Activated T-cell treated with anti-CD3 and anti-CD28 coated beads for 4 hours (primary cell): ENCODE data around the gene NFIA.

Experiments used
- DNase-seq: peaks from one replicate; pipeline ENCODE4 v3.0.0-alpha.2; 2020

Gene NFIA

DNA sequence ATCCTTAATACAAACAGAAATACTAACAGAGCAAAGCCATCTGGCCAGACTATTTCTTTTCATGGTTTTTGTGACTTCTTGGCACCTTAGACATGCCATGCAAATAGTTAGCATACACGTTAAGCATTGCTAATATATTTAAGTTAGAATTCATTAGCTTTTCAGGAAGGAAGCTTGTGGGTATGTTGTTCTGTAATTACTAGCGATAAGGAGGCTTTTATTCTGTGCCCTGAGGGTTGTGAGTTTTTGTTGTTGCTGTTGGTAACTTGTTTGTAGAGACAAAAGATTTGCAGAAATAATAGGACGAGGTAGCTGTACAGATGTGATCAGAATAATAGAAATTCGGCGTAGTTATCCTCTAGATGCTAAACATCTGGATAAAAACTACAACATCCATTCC lies 337.3 kb downstream of the NFIA start:
- DNase-seq: no peak

DNA sequence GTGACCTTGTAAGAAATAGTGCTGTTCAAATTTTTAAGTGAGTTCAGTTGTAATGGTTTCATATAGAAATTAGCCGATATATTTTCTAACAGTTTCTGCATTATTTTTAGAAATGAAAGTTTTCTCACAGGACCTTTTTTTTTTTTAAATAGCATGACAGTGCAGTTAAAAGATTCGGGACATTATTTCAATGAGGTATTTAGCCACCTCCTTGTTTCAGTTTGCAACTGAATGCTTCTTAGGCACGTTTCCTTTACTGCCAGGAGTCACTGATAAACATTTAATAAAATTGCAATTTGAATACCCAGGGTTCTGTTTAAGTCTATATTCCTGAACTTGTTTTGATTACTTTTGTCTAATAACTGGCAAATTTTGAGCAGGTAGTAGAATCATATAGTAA lies 337.9 kb downstream of the NFIA start:
- no peak for DNase-seq

DNA sequence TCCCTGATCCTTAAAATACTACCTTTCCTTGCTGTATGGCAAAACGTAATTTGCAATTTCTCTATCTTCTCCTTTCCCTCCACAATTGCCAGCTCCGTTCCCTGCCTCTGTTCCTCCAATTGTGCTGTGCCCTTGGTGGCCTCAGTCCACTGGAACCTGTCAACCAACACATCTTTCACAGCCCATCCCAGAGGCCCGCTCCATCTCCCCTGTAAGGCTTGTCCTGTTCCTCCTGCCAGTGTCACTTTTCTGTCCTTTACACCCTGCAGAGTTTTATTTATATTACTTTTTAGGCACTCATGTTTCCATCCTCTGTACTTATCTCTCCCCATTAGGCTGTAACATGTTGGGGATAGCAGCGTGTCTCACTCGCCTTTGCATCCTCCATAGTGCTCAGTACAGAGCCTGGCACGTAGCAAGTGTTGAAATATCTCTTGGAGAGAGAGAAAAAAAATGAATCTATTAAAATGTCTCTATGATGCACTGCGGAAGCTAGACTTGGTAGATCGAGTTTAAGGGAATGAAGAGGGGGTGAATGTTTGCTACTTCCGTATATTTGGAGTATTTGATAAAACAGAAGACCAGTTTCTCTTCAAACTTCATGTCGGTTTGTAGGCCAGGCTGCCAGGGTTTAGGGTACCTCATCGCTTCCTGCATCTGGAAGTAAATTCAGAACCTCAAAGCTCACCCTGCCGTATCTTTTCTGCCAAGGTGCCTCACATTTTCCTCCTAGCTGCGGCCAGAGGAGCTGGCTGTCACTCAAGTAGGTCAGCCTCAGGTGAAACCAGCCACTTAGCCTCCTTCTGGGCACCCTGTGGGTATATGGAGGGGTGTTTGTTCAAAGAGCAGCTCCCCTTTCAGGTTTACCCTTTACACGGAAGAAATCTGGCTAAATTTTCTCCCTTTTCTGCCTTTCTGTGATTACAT lies 338.8 kb downstream of the NFIA start:
- no peak for DNase-seq

DNA sequence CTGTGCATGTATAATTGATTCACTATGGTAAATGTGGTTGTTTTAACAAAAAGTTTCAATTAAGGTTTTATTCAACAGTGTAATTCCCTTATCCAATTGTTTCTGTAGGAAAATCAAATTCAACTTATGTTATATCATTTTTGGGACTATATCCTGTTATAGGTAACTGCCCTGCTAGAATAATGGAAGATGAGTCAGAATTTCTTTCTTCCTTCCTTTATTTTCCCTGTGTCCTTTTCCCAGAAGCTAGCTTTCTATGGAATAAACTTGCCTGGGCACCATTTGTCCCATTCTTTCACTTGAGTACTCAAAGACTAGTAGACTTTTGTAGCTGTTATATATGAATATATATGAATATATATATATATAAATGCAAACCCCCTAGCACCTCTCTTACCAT lies 341.3 kb downstream of the NFIA start:
- no peak for DNase-seq

DNA sequence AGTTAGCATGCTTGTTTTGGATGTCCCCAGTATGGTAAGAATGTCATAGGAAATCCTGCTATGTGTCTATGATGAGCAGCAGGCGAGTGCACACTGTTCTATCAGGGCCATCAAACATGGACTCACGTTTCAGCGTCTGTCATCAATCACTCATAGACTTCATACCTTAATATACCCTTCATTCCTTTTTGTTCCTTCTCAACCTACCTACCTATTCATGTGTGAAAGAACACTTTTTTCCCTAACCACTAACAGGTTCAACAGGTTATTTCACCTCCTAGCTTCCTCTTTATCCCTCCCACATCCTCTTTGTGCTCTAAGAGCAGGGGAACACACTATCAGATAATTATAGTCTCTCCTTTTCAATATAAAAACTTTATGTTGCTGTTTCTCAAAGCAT lies 342.0 kb downstream of the NFIA start:
- no peak for DNase-seq

DNA sequence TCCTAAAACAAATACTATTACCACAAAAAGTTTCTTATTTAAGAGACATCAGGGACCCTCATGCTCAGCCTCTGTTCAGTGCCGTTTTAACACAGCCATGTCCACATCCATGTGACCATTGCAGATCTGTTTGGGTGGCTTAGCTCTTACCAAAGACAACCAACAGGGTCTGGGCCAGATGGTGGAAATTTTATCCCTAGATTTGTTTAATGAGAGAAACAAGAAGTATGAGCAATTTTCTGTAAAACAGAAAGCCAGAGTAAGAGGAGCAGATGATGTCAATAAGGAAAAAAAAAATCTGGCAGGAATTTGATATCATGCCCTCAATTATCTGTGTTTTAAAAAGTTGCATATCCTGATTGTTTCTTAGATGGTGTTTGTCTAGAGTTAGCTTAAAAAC lies 342.7 kb downstream of the NFIA start:
- no peak for DNase-seq

DNA sequence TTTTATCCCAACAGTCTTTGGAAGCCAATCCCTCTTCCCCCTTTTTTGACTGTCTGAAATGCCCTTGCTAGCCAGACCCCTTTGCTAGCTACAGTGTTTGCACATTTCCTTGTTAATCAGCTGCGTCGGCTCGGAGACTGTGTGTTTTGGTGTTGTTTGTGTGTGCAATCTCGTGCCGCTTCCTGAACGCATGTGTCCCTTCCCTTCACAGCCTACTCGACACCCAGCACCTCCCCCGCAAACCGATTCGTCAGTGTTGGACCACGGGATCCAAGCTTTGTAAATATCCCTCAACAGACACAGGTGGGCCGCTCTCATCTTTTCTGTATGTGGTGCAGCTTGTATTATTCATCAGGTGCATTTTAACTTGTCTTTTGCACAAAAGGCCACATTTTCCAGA lies 343.9 kb downstream of the NFIA start:
- DNase-seq: no peak

DNA sequence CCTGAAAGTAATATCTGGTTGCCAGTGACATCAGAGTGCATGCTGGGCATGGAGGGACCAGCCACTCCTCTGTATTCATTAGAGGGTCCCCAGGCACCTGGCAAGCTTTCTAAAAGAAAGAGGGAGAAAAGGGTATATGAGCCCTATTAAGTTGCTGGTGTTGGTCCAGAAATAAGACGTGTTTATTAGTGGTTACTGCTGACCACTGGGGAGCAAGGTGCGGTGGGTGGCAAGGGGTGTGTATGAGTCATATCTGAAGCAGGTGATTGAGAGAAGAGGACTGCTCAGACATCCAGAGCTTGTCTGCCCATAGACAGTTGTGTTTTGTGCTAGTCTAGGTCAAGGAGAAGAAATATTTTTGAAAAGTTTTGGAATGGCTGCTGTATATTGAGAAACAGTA lies 344.5 kb downstream of the NFIA start:
- no peak for DNase-seq

DNA sequence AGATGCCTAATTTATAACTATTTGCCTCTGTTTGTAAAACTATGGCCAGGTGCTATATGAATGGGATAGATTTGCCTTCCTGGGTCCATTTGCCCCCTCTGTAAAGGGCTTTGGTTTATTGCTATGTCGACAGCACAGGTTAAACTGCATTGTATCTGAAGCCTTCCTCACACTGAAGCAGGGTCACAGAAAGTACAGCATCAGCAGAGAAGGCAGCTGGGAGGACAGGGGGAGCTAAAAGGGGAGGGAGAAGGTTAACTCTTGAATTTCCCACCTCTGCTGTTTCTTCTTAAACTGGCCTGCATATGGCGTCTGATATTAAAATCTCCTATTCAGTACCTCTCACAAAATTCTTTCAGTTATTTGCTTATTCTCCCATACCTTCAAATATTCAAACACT lies 345.1 kb downstream of the NFIA start:
- no peak for DNase-seq

DNA sequence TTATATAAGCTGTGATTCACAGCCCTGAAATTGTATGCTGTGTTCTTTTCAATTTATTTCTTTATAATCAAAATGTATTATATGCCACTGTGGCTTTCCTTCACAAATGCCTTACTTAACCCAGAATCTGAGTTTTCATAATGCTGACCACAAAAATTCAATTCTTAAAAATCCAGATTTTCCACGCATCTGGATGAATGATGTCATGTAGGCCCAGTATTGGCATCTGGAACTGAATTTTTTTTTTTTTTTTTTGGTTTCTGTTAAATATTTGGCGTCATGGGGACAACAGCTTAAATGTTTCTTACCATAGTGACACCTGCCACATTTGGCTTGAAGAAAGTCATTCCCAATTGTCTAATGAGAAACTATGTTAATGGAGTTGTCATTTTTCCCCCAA lies 345.8 kb downstream of the NFIA start:
- DNase-seq: no peak

DNA sequence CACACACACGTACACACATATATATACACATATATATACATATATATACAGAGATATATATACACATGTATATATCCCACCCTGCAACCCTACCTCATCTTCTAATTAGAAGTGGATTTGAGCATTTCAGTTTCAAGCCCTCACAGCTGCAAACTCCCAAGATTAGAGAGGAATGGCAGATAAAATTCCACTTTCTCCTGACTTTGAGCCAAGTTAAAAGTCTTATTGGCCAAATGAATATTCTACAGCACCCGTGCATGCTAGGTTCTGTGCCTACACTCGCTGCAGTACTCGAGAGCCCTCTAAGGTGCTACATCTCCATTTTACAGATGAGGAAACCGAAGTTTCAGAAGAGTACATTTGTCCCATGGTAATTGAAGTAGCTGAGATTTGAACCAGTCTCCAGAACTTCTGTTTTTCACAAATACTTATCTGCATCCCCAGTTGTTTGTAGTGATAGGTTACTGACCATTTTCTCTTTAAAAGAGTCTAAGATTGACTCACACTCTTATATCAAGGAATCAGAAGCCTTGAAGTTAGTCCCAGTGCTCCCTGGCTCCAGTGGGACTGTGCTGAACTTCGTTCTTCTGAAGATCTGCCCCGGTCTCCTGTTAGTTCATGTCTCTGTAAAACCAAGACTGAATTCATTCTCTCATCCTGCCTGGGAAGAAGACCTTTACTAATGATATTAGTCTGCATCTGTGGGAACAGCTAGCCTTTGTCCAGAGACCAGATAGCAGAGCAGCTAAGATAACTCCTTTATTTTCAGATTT lies 350.4 kb downstream of the NFIA start:
- DNase-seq: no peak

DNA sequence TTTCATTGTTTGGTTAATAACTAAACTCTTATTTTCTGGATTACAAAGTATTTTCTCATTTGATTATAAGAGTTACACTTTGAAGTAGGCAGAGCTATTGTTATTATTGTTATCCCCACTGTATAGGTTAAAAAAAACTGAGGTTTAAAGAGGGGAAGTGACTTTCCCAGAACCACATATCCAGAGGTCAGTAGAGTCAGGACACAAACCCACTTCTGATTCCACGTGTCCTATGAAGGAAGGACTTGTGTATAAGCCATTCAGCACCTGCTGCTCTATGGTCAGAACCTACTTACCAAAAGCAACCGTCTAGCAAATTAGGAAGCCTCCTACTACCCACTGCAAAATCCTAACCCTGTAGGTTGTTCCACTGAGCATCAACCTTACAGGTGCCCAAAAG lies 351.3 kb downstream of the NFIA start:
- DNase-seq: no peak

DNA sequence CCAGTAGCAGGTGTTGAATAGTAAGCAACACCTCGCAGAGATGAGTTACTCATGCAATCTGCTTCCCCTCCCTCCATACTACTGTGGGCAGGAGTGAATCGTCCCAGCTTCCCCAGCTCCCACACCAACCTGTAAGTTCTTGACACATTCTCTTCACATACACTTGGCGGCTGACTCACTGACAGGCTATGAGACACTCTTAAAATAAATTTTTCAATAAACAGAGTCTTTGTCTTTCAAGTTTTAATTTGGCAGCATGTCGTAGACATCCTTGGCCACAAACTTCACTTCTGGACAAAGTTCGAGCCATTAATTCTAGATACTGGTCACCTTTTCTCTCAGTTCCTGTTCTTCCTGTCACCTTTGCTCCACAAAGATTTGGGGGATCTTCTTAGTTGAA lies 351.9 kb downstream of the NFIA start:
- DNase-seq: no peak

DNA sequence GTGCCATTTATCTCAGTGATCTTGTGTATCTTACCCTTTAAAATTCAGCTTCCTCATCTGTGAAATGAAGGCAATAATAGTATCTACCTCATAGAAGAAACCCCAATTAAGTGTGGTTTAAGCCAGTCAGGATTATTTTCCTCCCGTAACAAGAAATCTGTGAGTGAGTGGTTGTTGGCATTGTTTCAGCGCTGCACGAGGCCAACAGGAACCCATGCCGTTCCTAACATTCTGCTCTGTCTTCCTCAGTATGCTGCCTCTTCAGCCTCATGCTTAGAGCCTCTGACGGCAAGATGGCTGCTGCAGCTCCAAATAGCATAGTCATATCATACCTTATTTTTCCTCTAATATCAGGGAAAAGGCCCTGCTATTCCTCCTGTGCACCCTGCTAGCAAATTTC lies 352.9 kb downstream of the NFIA start:
- DNase-seq: no peak

DNA sequence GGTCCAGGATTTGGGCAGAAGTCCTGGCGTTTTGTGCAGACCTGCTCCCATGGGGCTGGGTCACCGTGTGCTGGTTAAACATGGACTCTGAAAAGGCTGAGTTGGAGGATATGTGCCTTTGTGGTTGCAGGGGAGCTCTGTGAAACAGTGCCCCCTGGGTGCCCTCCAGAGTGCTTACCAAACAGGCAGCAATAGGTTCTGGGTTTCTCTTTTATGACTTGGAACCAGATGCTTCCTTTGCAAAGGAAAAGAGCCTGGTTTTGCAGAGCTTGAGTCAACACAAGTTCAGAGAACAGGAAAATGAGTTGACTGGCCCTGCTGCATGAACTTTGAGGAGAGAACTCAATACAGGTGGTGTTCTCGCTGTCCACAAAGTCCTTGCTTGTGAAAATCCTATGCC lies 353.7 kb downstream of the NFIA start:
- no peak for DNase-seq

DNA sequence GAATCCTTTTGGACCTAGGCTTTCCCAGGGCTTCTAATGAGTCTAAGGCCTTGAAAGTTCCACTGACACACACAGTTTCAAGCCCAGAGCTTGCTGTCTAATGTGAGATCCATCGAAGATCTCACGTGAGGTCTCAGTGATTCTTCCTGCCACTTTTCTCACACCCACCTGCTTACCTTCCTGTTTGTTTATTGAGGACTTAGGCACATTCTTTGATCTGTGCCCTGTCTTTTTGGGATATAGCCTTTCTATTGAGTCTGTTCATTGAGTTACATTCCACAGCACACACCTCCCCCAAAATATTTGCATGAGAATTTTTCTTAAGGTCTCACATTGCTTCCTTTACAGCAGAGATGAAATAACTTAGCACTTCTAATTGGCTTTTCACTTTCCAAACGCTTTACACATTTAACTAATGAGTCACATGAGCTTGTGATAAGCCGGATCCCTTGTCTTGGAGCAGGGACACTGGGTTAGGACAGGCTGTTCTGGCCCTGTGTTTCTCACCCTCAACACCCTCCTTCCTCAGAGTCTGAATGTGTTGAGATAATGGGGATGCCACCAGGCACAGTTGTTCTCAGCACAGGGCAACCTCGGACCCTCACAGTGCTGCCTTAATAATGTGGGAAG lies 354.2 kb downstream of the NFIA start:
- DNase-seq: no peak

DNA sequence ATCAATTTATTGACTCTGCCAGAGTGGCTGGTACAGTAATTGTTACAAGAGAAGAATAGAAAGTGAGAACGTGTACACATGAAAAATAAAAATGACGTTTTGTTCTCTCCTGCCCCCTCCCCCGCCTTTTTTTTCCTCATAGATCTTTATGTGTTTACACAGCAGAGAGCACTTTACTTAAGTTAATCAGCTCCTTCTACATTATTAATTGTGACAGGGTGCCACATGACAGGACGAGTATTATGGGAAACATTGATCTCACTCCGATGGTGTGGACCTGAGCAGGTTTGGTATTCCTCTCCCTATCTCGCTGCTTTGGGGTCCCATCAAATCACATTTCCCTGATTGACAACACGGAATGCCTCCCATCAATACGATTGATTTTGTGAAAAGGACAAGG lies 356.9 kb downstream of the NFIA start:
- no peak for DNase-seq

DNA sequence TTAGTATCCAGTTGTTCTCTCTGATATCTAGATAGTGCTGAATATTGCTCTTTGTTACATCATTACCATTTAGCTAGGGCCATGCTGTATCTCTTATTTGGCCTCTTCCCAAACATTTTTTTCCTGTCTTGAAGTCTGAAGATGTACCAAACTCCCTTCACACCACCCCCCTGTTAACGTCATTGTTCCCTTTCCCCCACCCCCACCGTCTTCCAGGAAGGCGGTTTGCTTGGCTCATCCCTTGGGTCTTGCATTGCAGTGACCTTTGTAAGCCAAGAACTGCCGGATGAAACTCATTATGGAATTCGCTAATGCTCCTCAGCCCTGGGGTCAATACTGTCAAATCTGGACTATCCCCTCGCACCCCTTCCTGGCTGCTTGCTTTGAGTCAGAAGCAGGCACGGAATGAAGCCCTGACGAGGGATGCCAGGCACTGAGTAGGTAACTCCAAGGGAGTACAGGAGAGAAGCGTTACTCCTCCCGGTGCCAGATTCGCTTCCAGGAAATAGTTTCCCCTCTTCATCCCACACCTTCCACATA lies 359.4 kb downstream of the NFIA start:
- DNase-seq: no peak

DNA sequence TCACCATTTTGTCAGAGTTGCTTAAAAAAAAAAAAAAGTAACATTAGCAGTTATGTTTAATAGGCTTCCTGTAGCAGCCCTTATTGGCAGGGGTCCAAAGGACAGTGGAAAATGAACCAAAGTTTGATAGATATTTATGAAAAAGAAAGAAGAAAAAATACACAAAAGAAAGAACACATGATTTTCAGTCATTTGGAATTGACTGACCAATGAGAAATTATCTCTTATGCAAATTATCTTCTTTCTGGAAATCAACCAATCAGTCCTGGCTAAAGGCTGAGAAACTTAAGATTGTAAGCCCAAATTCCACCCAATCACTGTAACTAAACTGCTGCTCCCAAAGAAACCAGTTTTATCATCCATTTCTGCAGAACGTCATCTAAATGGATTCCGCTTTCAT lies 360.2 kb downstream of the NFIA start:
- no peak for DNase-seq

DNA sequence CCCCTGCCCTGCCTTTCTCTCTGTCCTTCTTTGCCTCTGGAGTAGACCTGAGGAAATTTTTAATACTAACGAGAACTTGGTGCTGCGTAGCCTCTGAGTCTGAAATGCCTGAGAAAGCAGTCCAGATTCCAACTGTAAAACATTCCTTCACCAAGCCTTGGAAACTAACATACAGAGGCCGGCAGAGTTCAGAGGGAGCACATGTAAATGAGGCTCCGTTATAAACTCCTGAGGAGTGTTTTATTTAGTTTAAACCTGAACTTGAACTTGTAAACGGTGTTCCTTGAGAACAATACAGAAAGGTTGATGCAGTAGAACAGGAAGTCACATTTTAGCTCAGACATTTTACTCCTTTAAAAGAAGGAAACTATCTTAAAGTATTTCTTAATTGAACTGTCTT lies 361.9 kb downstream of the NFIA start:
- DNase-seq: no peak

DNA sequence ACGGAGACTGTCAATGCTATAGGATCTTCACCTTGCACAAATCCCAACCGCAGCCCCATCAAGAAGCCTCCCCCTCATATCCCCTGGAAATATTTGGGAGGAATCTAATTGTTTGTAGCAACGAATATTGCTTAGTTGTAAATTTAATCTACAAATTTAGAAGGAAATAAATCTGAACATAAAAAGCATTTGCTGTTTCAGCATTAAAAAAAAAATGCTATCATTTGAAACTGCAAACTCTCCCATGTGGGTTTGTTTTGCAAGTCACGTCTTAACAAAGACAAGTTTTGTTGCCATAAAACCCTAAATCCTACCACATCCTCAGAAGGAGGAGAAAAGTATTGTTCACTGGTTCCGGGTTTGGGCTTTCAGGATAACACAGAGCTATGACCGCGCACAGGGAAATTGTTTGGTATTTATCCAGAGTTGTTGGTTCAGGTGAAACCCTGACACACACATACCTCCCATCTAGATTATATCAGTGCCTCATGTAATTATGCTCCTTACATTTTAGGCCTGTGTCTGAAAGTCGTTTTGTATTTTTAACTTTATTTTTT lies 363.0 kb downstream of the NFIA start:
- DNase-seq: no peak

DNA sequence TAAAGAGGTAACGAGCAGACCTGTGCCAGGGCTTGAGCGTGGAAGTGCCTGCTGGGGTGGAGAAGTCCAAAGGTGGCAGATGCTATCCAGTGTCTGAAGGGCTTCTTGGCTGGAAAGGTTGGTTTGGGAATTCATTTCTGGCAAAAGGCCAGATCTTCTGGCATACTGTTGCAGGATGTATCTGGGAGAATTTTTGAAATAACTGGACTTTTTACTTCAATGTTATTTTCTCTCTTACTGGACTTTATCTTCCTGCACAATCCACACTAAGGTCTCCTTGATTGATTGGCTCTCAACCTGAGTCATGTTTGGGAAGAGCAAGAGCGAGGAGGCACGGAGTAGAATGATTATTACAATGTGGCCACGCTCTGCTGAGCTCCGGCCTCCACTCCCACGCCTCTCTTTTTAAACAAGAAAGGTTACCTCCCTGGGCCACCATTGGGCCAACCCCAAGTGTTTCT lies 364.2 kb downstream of the NFIA start:
- no peak for DNase-seq
